Measurements from ENCODE around the gene MYO1E.

- no peak for TF ChIP-seq POLR2A (IDR thresholded peaks at IDR 0.05)
- TF ChIP-seq, protein P1, sequence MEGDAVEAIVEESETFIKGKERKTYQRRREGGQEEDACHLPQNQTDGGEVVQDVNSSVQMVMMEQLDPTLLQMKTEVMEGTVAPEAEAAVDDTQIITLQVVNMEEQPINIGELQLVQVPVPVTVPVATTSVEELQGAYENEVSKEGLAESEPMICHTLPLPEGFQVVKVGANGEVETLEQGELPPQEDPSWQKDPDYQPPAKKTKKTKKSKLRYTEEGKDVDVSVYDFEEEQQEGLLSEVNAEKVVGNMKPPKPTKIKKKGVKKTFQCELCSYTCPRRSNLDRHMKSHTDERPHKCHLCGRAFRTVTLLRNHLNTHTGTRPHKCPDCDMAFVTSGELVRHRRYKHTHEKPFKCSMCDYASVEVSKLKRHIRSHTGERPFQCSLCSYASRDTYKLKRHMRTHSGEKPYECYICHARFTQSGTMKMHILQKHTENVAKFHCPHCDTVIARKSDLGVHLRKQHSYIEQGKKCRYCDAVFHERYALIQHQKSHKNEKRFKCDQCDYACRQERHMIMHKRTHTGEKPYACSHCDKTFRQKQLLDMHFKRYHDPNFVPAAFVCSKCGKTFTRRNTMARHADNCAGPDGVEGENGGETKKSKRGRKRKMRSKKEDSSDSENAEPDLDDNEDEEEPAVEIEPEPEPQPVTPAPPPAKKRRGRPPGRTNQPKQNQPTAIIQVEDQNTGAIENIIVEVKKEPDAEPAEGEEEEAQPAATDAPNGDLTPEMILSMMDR (IDR thresholded peaks at IDR 0.05), result no peak
- TF ChIP-seq EP300 (IDR thresholded peaks at IDR 0.05), result no peak
Measured at GRCh38 chr15:59373215-59373614, 544 bp upstream of the MYO1E start.

Measured in sigmoid colon (tissue), 4 donors.